ENCODE measurements around the gene HELQ. TPM values are rescaled to one million over a fixed set of nuclear protein-coding genes. Genes with fewer than 3 reads are reported as not detected.

The HELQ gene
- total RNA-seq, 1 donor from 2014 or later = 12.7 TPM

- H3K36me3 ChIP-seq (ENCODE audit: control insufficient read depth, insufficient read depth, low read length) = no peaks in the 10 kb centered on the region
- no peak overlapping the region for H3K4me3 ChIP-seq (ENCODE audit: low read depth, low read length)
- DNase-seq (ENCODE audit: low read depth) = no peak
- H3K27me3 ChIP-seq (ENCODE audit: control insufficient read depth, insufficient read depth, low read length) = no peaks in the 10 kb centered on the region
- TF ChIP-seq CTCF (IDR thresholded peaks at IDR 0.05; ENCODE audit: insufficient read depth, low read length, poor library complexity, severe bottlenecking) = no peak
These were observed 82.7 kb downstream of the HELQ start for GRCh38 chr4:83372931-83373330.

- TF ChIP-seq CTCF (IDR thresholded peaks at IDR 0.05; ENCODE audit: insufficient read depth, low read length, poor library complexity, severe bottlenecking) = no peak
- no peak overlapping the region for H3K4me3 ChIP-seq (ENCODE audit: low read depth, low read length)
- H3K36me3 ChIP-seq (ENCODE audit: control insufficient read depth, insufficient read depth, low read length) = no peaks in the 10 kb centered on the region
- no peak for DNase-seq (ENCODE audit: low read depth)
- no peaks in the 10 kb centered on the region for H3K27me3 ChIP-seq (ENCODE audit: control insufficient read depth, insufficient read depth, low read length)
These were observed 83.7 kb downstream of the HELQ start for GRCh38 chr4:83371936-83372335.

- TF ChIP-seq CTCF (IDR thresholded peaks at IDR 0.05; ENCODE audit: insufficient read depth, low read length, poor library complexity, severe bottlenecking) = no peak
- Histone ChIP-seq H3K36me3 (ENCODE audit: control insufficient read depth, insufficient read depth, low read length) (no peaks in the 10 kb centered on the region), H3K27me3 (ENCODE audit: control insufficient read depth, insufficient read depth, low read length) (no peaks in the 10 kb centered on the region), H3K4me3 (ENCODE audit: low read depth, low read length) (no peak overlapping the region)
- DNase-seq (ENCODE audit: low read depth) = no peak
These were observed 84.4 kb downstream of the HELQ start for GRCh38 chr4:83371235-83371634.

DNA sequence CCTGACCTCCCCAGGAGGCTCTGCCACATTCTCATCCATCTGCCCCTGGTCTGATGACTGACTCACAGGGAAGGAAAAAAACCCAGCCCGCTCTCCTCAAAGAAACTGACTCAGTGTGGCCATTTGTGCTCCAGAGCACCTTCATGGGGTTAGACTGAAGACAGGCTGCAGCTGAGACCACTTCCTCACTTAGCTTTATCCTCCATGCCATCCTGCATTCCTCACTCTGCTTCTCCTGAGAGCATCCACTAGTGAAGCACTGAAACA is 85.0 kb downstream of the HELQ start:
- TF ChIP-seq CTCF (IDR thresholded peaks at IDR 0.05; ENCODE audit: insufficient read depth, low read length, poor library complexity, severe bottlenecking) = no peak
- Histone ChIP-seq H3K27me3 (ENCODE audit: control insufficient read depth, insufficient read depth, low read length) (no peaks in the 10 kb centered on the region), H3K4me3 (ENCODE audit: low read depth, low read length) (no peak overlapping the region), H3K36me3 (ENCODE audit: control insufficient read depth, insufficient read depth, low read length) (no peaks in the 10 kb centered on the region)
- no peak for DNase-seq (ENCODE audit: low read depth)

GRCh38 chr4:83369831-83370639 is 85.6 kb downstream of the HELQ start:
- DNase-seq (ENCODE audit: low read depth) = no peak
- Histone ChIP-seq H3K4me3 (ENCODE audit: low read depth, low read length) (no peak overlapping the region), H3K36me3 (ENCODE audit: control insufficient read depth, insufficient read depth, low read length) (no peaks in the 10 kb centered on the region), H3K27me3 (ENCODE audit: control insufficient read depth, insufficient read depth, low read length) (no peaks in the 10 kb centered on the region)
- no peak for TF ChIP-seq CTCF (IDR thresholded peaks at IDR 0.05; ENCODE audit: insufficient read depth, low read length, poor library complexity, severe bottlenecking)

DNA sequence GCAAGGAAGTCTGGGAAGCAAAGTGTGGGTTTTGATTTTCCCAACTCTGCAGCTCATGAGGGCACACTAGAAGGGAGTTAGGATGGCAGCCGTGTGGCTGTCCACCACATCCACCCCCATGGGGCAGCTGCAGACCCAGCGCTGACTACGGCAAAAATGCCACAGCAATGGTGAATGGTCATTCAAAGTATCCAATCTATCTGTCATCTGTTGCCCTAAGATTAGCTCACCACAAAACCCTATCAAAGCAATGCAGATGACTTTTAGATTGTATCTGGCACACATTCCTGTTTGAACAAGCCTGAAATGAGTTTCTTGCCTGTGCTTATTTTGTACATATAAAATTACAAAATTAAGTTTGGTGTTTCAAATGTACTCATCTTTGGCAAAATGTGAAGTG is 91.3 kb downstream of the HELQ start:
- H3K36me3 ChIP-seq (ENCODE audit: control insufficient read depth, insufficient read depth, low read length) = no peaks in the 10 kb centered on the region
- H3K4me3 ChIP-seq (ENCODE audit: low read depth, low read length) = no peak overlapping the region
- TF ChIP-seq CTCF (IDR thresholded peaks at IDR 0.05; ENCODE audit: insufficient read depth, low read length, poor library complexity, severe bottlenecking) = no peak
- no peak for DNase-seq (ENCODE audit: low read depth)
- no peaks in the 10 kb centered on the region for H3K27me3 ChIP-seq (ENCODE audit: control insufficient read depth, insufficient read depth, low read length)

All from kidney epithelial cell (primary cell).